Measurements from ENCODE around the gene DENR.
A peak's percentile ranks its signal among the peaks of the same experiment; 100 is the strongest.
"Not testable (repeated sequence)": the region's sequence is repeated elsewhere in the genome, so short reads cannot be mapped to it uniquely, and the experiment has no call there.

DENR gene

DNA sequence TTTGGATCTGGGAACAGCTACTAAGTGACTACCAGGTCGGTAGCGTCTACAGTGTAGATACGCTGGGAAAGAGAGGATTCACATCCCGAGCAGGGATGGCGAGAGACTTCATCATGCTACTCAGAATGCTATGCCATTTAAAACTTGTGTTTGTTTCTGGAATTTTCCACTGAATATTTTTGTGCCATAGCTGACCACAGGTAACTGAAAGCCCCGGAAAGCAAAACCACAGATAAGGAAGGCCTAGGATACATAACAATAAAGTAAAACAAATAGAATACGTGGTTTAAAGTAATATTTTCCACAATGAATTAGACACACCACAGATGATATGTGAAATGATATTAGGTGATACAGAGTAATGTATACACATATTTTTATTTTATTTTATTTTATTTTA, 14.1 kb upstream of the DENR start:
- FAIRE-seq (no peak), DNase-seq (ENCODE audit: insufficient read length, low spot score) (no peak)

DNA sequence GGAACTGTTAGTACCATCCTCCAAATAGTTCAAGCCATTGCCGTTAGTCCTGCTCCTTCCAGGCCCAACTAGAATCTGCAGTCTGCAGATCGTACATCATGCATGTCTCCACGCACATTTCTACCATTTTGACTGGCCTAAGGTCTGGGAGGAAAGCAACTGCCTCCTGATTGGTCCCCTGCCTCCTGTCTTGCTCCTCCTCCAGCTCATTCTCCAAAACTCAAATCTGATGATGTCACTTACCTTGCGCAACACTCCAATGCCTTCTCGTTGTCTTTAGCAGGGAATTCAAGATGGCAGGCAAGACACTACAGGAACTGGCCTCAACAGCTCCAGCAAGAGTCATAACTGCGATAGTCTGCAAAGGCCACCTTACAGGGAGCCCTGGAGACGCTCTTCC, 12.3 kb upstream of the DENR start:
- DNase-seq (ENCODE audit: insufficient read length, low spot score) (no peak), FAIRE-seq (no peak)

DNA sequence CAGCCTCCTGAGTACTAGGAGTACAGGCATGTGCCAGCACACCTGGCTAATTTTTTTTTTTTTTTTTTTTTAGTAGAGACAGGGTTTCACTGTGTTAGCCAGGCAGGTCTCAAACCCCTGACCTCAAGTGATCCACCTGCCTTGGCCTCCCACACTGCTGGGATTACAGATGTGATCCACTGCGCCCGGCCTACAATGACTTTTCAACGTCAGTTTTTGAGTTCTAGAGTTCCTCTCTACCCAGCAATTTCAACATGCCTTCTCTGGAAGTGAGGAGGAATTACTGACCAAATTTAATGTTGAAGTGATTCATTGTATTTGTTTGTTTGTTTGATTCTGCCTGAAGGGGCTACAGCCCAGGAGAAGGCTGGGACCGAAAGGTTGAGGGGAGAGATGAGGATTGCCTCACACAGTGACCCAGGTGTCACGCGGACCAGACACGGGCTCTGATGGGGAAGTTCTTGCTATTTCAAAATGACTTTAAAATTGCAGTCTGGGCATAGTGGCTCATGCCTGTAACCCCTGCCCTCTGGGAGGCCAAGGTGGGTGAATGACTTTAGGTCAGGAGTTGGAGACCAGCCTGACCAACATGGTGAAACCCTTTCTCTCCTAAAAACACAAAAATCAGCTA, 8.6 kb upstream of the DENR start:
- FAIRE-seq = no peak
- DNase-seq (ENCODE audit: insufficient read length, low spot score) = no peak

DNA sequence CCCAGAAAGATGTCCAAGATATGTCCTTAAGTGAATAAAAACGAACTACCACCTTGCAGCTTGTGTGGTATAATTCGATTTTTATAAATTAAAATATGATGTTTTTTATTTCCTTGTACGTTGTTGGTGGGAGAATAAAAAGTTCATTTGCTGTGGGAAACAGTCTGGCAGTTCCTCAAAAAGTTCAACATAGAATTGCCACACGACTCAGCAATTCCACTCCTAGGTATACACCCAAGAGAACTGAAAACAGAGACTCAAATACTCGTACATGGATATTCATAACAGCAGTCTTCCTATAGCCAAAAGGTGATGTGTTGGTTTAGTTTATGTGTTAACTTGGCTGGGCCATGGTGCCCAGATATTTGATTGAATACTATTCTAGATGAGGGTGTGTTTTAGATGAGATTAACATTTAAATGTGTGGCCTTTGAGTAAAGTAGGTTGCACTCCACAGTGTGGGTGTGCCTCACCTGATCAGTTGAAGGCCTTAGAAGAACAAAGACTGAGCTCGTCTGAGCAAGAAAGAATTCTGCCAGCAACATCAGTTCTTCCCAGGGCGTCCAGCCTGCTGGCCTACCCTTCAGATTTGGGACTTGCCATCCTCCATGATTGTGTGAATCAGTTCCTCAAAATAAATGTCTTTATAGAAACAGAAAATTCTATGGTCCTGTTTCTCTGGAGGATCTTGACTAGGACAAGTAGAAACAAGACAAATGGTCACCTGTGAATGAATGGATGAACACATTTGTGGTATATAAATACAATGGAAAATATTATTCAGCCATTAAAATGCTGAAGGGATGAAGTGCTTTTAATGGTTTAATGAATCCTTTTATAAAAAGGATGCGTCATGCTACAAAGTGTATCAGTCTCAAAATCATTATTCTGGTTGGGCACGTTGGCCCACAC, 5.1 kb upstream of the DENR start:
- DNase-seq (ENCODE audit: insufficient read length, low spot score) (no peak), FAIRE-seq (no peak)

DNA sequence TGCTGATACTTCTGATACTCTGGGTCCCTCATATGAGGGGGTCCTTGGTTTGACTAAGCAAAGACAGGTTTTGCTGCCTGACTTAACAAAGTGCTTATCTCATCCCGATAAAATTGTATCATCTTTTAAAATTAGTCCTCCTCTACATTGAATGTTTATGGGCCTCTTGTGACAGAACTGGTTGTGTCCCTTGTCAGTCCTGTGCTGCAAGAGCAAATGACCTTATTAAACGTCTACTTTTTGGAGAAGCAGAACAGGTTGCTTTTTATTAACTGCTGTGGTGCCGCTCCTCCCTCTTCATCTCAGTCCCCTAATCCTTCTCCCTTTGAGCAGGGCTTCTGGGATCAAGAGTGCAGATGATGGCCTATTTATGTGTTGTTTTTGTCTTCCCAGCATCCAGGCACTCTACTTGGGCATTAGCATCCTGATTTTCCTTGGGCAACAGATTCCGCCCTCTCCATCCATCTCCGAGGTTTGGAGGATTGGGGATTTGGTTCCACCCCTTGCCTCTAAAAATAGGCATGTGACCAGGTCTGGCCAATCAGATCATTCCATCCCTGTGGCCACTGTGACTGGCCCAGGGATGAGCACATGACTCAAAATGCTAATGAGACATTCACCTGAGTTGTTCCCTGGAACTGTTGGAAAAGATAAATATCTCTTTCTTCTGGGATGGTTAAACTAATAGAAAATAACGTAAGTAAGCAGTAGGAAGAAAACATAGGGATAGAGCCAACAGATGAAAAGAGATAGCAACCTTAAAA, 2.9 kb upstream of the DENR start:
- DNase-seq (ENCODE audit: insufficient read length, low spot score) = no peak
- no peak for FAIRE-seq

DNA sequence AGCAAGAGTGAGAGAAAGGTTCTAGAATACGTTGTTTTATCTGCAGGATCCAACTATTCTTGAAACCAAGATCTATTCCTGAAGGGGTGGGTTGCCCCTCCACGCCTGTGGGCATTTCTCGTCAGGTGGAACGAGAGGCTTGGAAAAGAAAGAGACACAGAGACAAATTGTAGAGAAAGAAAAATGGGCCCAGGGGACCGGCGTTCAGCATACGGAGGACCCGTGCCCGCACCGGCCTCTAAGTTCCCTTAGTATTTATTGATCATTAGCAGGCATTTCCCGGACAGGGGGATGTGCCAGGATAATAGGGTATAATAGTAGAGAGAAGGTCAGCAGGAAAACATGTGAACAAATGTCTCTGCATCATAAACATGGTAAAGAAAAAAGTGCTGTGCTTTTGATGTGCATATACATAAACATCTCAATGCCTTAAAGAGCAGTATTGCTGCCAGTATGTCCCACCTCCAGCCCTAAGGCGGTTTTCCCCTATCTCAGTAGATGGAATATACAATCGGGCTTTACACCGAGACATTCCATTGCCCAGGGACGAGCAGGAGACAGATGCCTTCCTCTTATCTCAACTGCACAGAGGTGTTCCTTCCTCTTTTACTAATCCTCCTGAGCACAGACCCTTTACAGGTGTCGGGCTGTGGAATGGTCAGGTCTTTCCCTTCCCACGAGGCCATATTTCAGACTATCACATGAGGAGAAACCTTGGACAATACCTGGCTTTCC, 1.7 kb upstream of the DENR start:
- not testable (repeated sequence) for FAIRE-seq; DNase-seq (ENCODE audit: insufficient read length, low spot score)

DNA sequence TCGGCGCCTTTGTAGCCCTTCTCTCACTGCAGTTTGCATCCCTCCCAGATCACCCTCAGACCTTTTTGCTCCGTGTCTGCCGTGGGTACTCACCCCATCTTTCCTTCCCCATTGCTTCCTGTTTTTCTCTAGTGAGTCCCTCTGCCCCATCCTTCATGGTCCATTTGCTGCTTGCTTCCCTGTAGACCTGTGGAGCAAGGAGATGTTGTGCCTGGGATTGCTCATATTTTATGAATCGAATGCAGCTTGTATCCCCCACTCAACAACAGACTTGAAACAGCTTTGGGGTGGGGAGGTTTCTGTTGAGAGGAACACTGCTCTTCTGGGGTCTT, 661 bp downstream of the DENR start:
- DNase-seq (ENCODE audit: insufficient read length, low spot score) (no peak), FAIRE-seq (no peak)

DNA sequence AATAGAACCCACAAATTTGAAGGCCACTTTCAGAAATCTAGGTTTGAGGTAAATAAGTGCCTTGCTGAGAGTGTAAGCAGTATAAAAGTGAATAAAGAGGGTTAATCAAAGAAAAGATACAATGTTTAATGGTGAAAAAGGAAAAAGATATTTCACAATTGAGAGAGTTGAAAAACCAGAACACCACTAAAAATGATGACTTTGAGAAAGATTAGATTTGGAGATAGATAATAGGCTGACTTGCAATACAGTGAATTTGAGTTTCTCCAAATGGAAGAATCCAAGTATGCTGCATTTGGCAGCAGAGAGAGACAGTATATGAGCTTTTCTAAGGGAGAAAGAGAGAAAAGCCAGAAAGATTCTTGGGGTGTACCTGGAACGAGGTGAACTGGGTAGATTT, 2.2 kb downstream of the DENR start:
- FAIRE-seq = no peak

DNA sequence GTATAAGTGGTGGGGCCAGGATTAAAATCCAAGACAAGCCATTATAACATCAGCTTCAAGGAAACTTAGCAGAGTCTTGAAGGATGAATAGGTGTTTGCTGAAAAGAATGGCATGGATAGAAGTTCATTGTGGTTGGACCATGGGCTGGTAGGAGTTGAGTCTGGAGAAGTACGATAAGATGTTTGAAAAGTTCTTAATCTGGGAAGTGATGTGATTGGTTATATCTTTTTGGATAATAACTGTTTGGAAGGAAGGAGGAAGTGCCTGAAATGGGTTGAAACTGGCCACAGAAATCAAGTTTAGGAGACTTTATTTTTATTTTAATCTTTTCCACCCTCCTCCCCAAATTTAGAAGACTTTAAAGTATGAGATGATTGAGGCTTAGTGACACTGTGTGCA, 4.9 kb downstream of the DENR start:
- DNase-seq (ENCODE audit: insufficient read length, low spot score) = no peak
- no peak for FAIRE-seq

More for the DNA sequence above, 2.2 kb downstream of the DENR start:
- DNase-seq (ENCODE audit: insufficient read length, low spot score) = no peak

DNA sequence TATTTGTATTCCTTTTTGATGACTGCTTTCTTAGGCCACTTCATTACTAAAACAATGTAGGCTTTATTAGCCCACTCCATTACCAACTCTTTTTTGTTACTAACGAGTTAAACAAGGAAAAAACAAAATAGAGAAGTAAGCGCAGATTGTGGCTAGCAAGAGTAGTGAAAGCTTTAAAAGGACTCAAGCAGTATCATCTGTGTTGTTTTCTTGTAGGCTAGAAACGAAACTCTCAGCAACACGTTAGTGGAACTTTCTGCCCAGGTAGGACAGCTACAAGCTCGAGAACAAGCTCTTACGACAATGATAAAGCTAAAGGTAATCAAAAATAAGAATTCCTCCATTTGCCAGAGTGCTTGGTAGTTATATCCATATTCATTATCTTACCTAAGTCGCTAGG, 32.9 kb downstream of the DENR start:
- DNase-seq (ENCODE audit: insufficient read length, low spot score) = no peak
- FAIRE-seq = peak; percentile 56

DNA sequence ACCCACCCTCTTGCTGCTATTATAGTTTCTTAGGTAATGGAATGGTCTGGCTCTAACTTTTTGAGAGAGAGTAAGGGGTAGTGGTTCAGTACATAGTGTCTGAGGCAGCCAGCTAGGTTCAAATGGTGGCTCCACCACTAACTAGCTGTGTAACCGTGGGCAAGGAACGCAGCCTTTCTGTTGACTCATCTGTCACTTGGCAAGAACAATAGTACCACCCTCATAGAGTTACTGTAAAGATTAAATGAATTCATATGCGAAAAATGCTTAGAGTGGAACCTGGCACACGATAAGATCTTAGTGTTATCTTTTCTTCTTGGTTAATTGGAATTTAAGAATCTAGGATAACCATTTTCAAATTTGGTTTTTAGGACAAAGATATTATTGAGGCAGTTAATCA, 35.8 kb downstream of the DENR start:
- DNase-seq (ENCODE audit: insufficient read length, low spot score) (no peak), FAIRE-seq (no peak)

DNA sequence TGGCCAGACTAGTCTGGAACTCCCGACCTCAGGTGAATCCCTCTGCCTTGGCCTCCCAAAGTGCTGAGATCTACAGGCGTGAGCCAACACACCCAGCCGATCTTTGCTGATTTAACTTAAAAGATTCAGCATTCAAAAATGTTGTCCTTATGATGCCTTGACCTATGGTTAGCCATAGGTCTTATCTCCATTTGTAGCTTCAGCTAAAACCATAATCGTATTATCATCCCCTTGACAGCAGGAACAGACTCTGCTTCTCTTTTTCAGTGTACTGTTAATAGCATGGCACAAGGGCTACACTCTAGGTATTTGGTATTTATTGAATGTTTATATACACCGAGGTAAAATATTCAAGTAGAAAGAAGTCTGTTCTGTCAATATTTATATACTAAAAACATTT, 37.0 kb downstream of the DENR start:
- FAIRE-seq = no peak
- no peak for DNase-seq (ENCODE audit: insufficient read length, low spot score)

DNA sequence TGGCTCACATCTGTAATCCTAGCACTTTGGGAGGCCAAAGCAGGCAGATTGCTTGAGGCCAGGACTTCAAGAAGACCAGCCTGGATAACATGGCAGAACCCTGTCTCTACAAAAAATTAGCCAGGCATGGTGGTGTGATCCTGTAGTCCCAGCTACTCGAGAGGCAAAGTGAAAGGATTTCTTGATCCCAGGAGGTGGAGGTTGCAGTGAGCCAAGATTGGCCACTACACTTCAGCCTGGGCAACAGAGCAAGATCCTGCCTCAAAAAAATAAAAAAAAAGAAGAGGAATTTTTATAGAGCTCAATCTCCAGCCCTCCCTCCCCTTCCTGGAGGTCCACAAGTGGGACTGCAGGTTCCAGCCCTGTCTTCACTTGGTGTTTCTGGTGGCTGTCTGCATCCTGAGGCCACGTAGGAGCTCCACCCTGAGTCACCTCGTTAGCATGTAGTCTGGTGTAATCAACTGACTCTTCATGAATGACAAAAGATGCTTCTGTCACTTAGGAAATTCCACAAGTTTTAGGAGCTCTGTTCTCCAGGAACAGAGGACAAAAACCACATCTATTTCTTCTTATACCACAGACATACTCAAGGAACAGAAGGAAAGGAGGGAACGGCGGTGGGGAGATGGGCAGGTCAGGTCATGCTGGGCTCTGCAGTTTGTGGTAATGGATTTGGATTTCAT, 37.9 kb downstream of the DENR start:
- no peak for DNase-seq (ENCODE audit: insufficient read length, low spot score)
- no peak for FAIRE-seq

DNA sequence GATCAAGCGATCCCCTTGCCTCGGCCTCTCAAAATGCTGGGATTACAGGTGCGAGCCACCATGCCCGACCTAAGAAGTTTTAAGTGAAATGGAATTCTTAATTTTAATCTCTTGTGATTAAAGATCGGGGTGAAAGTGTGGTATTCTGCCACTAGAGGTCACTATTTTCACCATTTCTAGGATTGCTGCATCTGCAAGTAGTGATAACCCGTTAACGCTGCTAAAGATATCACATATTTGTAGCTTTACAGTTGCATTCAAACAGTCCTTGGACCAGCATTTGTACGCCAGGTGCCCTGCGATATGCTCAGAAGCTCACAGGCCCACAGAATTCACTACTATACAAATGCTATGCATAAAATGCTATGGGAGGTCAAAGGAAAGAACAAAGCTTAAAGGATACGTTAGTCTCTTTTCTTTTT, 41.1 kb downstream of the DENR start:
- no peak for DNase-seq (ENCODE audit: insufficient read length, low spot score)
- FAIRE-seq = peak; percentile 82

DNA sequence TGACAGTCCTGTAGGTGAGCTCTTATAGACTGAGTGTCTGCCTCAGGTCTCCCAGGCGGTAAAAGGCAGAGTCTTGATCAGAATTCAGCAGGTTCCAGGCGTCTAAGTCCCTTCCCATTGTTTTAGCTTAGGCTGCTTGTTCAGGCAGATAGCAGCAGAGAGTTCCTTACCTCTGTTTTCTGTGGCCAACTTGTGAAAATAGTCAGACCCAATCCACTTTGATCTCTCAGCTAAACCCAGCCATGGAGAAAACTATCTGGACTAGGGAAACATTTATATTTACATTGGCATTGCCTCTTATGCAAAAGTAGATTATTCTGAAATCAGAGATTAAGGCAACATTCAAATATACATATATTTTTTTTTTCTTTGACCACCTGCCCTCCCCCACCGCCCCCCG, 43.2 kb downstream of the DENR start:
- FAIRE-seq (no peak), DNase-seq (ENCODE audit: insufficient read length, low spot score) (no peak)

DNA sequence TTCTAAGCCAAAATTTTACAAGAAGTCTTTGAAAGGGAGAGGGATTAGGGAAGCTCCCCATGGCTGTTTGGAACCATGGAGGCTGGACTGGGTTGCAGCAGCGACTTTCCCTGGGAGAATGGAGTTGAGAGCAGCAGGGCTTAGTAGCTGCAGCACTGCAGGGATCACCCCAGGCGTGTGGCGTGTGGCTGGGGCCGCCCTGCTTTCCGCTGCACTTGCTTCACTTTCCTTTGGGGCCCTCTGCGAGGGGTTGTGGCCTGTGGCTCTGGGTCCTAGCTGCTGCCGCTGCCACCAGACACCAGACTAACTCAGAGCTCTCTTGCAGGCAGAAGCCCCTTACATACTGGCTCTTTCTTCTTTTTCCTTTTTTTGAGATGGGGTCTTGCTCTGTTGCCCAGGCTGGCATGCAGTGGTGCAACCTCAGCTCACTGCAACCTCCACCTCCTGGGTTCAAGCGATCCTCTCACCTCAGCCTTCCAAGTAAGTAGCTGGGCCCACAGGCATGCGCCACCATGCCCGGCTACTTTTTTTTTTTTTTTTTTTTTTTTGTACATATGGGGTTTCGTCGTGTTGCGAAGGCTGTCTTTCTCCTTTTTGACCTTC, 47.1 kb downstream of the DENR start:
- FAIRE-seq (no peak), DNase-seq (ENCODE audit: insufficient read length, low spot score) (no peak)

DNA sequence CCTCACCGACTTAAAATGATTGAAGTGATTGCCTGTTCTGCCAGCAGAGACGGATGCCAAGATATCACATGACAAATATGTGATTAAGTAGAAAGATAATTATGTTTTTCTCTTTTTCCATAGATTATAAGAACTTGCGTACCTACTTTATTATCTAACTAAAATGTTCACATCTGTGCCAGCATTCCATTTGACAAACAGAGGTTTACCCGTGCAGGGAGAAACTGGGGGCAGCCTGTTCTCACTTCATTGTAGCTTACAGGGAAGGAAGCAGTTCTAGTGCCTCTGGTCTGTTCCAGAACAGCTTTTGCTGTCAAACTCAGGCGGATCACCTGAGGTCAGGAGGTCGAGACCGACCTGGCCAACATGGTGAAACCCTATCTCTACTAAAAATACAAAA, 51.3 kb downstream of the DENR start:
- FAIRE-seq (no peak), DNase-seq (ENCODE audit: insufficient read length, low spot score) (no peak)

DNA sequence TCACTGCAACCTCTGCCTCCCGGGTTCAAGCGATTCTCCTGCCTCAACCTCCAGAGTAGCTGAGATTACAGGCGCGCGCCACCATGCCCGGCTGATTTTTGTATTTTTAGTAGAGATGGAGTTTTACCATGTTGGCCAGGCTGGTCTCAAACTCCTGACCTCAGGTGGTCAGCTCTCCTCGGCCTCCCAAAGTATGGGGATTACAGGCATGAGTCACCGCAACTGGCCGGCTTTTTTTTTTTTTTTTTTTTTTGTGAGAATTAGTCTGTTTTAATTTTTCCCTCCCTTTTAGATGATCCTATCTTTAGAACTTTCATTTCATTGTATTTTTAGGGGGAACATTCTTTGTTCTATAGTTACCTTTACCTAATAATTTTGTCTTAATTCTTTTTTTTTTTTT, 52.3 kb downstream of the DENR start:
- FAIRE-seq = not testable (repeated sequence)

DNA sequence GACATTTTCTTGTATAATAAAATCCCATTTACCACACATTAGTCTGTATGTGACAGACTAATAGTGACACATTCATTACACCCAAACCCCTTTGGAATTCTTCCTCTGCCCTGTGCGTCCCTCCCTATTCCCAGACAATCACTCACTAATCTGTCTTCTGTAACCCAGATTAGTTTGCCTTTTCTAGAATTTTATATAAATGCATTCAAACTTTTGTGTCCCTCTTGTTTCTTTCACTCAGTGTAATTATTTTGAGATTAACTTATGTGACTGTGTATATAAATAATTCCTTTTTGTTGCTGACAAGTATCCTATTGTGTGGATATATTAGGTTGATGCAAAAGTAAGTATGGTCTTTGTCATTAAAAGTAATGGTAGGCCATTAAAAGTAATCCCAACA, 55.0 kb downstream of the DENR start:
- DNase-seq (ENCODE audit: insufficient read length, low spot score) = no peak
- FAIRE-seq = no peak

More for the DNA sequence above, 52.3 kb downstream of the DENR start:
- not testable (repeated sequence) for DNase-seq (ENCODE audit: insufficient read length, low spot score)

DNA sequence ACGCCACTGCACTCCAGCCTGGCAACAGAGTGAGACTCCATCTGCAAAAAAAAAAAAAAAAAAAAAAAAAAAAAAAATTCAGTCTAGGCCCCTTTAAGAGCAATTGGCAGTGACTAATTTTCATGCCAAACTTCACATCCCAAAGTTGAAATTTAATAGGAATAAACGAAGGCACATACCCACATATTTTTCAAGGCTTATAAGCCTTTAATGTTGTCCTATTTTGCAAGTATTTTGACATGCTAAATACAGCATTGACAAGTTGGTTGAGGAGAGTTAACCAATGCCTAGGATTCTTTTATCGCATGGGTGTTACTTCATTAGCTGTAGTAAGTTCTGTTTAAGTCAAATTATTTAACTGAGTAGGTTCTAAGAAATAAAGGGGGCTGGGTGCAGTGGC, 59.2 kb downstream of the DENR start:
- FAIRE-seq = no peak

More for the DNA sequence above, 59.2 kb downstream of the DENR start:
- DNase-seq (ENCODE audit: insufficient read length, low spot score) = no peak
